ENCODE results near the gene ADCY5. TPM values are rescaled to one million over a fixed set of nuclear protein-coding genes. Genes with fewer than 3 reads are reported as not detected.

ADCY5 gene
- total and polyA plus RNA-seq, 2 donors (not counting 1 experiment from before 2014, with no cell fraction given): not detected

- CTCF ChIA-PET: interaction anchor here (1.3 kb wide), 1 partner anchor 14 kb away, joined by 5 read pairs; no protein-coding TSS in a partner anchor
Observed at GRCh38 chr3:123315271-123315595, 133.7 kb downstream of the ADCY5 start.

More at GRCh38 chr3:123315271-123315595, 133.7 kb downstream of the ADCY5 start:
- Histone ChIP-seq H2AFZ (ENCODE audit: insufficient read depth, low read depth, low read length, poor library complexity, severe bottlenecking) (no peak overlapping the region), H3K27me3 (replicated peaks in 1 of 4; ENCODE audit: control extremely low read depth in 1 of 4, control insufficient read depth in 3 of 4, insufficient read depth in 4 of 4, low read length in 3 of 4) (peaks cover 0 to 4% (median 0%) of the 10 kb centered on the region in 4 experiments), H4K20me1 (ENCODE audit: control insufficient read depth, insufficient read depth, low read length, poor library complexity, severe bottlenecking) (no peaks in the 10 kb centered on the region), H3K4me1 (ENCODE audit: control insufficient read depth in 2 of 2, insufficient read depth in 2 of 2, low read length in 2 of 2) (no peaks in the 10 kb centered on the region), H3K36me3 (replicated peaks in 1 of 2; ENCODE audit: control extremely low read depth in 1 of 2, control insufficient read depth in 1 of 2, extremely low read depth in 1 of 2, insufficient read depth in 2 of 2, low read length in 1 of 2) (no peaks in the 10 kb centered on the region), H3K4me3 (ENCODE audit: control extremely low read depth in 1 of 5, extremely low read depth in 1 of 5, insufficient read depth in 1 of 5, low read depth in 2 of 5, low read length in 4 of 5) (no peak overlapping the region), H3K9me3 (ENCODE audit: control extremely low read depth in 1 of 3, control insufficient read depth in 2 of 3, insufficient read depth in 1 of 3, low read length in 2 of 3) (peaks cover 0 to 5% (median 0%) of the 10 kb centered on the region in 3 donors), H3K9ac (ENCODE audit: low read length) (no peak overlapping the region), H3K79me2 (ENCODE audit: control insufficient read depth, insufficient read depth, low read length) (no peaks in the 10 kb centered on the region), H3K27ac (ENCODE audit: low read length in 2 of 2) (no peak overlapping the region), H3K4me2 (replicated peaks; ENCODE audit: low read depth, low read length, poor library complexity, severe bottlenecking) (no peak overlapping the region)
- Mint-ChIP-seq H3K27me3 (peaks cover 35% of the 10 kb centered on the region), H3K4me1 (no peaks in the 10 kb centered on the region), H3K4me3 (no peak overlapping the region), H3K27ac (no peak overlapping the region), H3K9me3 (ENCODE audit: insufficient read depth) (no peaks in the 10 kb centered on the region)
- no peak for TF ChIP-seq EZH2 (IDR thresholded peaks at IDR 0.05; ENCODE audit: borderline replicate concordance, insufficient read depth, low read depth, low read length, poor library complexity, severe bottlenecking)
- TF ChIP-seq CTCF (IDR thresholded peaks at IDR 0.05): no peak
- no peak for ATAC-seq (ENCODE audit: low read depth)
- intact Hi-C loops (cut with micrococcal nuclease): no loop called here
- POLR2A ChIA-PET: no interaction called here
- DNase-seq: no peak
- 79% methylated on average over 4 of the region's 4 CpGs for WGBS (ENCODE audit: insufficient coverage)
